SK-N-SH treated with all-trans-retinoic acid at 6 μM for 48 hours (cell line): ENCODE measurements around the gene PROX2.

Source experiments
- ATAC-seq: fragments of 200-7000 bp; cut with Tn5 transposase; 3 replicates; pipeline ENCODE4 v1.9.1; 2020; ENCODE audit warnings: mild to moderate bottlenecking, moderate library complexity
- ARNTL ChIP-seq: fragments of 450-650 bp; formaldehyde crosslinking; IDR thresholded peaks from 2 replicates; pipeline ENCODE4 v1.5.0; 2020; ENCODE audit warnings: low read depth, mild to moderate bottlenecking, moderate library complexity, borderline replicate concordance
- BACH2 ChIP-seq: fragments of 250-450 bp; sonication (Bioruptor Pico); IDR thresholded peaks from 2 replicates; pipeline ENCODE4 v1.9.0; 2021; ENCODE audit warnings: mild to moderate bottlenecking, borderline replicate concordance
- CSDC2 ChIP-seq: fragments of 250-450 bp; sonication (Bioruptor Pico); IDR thresholded peaks from 2 replicates; pipeline ENCODE4 v1.5.0; 2020; ENCODE audit warnings: mild to moderate bottlenecking, moderate library complexity
- ESRRG ChIP-seq: fragments of 250-450 bp; sonication (Bioruptor Pico); IDR thresholded peaks from 2 replicates; pipeline ENCODE4 v1.6.1; 2021; ENCODE audit warnings: mild to moderate bottlenecking
- GLIS3 ChIP-seq: fragments of 250-450 bp; sonication (Bioruptor Pico); IDR thresholded peaks from 2 replicates; pipeline ENCODE4 v1.5.0; 2020; ENCODE audit warnings: mild to moderate bottlenecking, moderate library complexity
- ISL1 ChIP-seq: fragments of 250-450 bp; sonication (Bioruptor Pico); IDR thresholded peaks from 2 replicates; pipeline ENCODE4 v2.1.2; 2022; ENCODE audit warnings: mild to moderate bottlenecking, moderate library complexity
- OSR1 ChIP-seq: fragments of 250-450 bp; sonication (Bioruptor Pico); IDR thresholded peaks from 2 replicates; pipeline ENCODE4 v1.8.0; 2022; ENCODE audit warnings: moderate library complexity, mild to moderate bottlenecking, inconsistent platforms
- RARB ChIP-seq: fragments of 250-450 bp; sonication (Bioruptor Pico); IDR thresholded peaks from 2 replicates; pipeline ENCODE4 v1.8.0; 2021; ENCODE audit warnings: mild to moderate bottlenecking, moderate library complexity
- SNAI2 ChIP-seq: fragments of 250-450 bp; sonication (Bioruptor Pico); IDR thresholded peaks from 2 replicates; pipeline ENCODE4 v1.5.0; 2020; ENCODE audit warnings: mild to moderate bottlenecking, moderate library complexity
- TCF4 ChIP-seq: fragments of 250-450 bp; sonication (Bioruptor Pico); IDR thresholded peaks from 2 replicates; pipeline ENCODE4 v1.8.0; 2021; ENCODE audit warnings: mild to moderate bottlenecking, moderate library complexity, borderline replicate concordance
- TOX ChIP-seq: fragments of 250-450 bp; sonication (Bioruptor Pico); IDR thresholded peaks from 2 replicates; pipeline ENCODE4 v1.8.0; 2021; ENCODE audit warnings: mild to moderate bottlenecking, moderate library complexity, borderline replicate concordance
- ZC3H10 ChIP-seq: fragments of 250-450 bp; sonication (Bioruptor Pico); IDR thresholded peaks from 2 replicates; pipeline ENCODE4 v1.5.1; 2021; ENCODE audit warnings: mild to moderate bottlenecking, moderate library complexity
- ZFP30 ChIP-seq: fragments of 450-650 bp; formaldehyde crosslinking; IDR thresholded peaks from 2 replicates; pipeline ENCODE4 v1.5.0; 2022; ENCODE audit warnings: mild to moderate bottlenecking, moderate library complexity
- ZNF565 ChIP-seq: fragments of 450-650 bp; formaldehyde crosslinking; conservative IDR thresholded peaks from 2 replicates; pipeline ENCODE4 v1.5.0; 2020; ENCODE audit warnings: low read depth, mild to moderate bottlenecking, moderate library complexity
- ZNF70 ChIP-seq: fragments of 450-650 bp; formaldehyde crosslinking; IDR thresholded peaks from 2 replicates; pipeline ENCODE4 v1.5.0; 2020; ENCODE audit warnings: mild to moderate bottlenecking, moderate library complexity
- ZNF8 ChIP-seq: fragments of 450-650 bp; formaldehyde crosslinking; IDR thresholded peaks from 2 replicates; pipeline ENCODE4 v1.5.0; 2020; ENCODE audit warnings: mild to moderate bottlenecking, moderate library complexity
- TF ChIP-seq, protein P1 (sequence below): fragments of 250-450 bp; sonication (Bioruptor Pico); IDR thresholded peaks from 2 replicates; pipeline ENCODE4 v1.8.0; 2021; ENCODE audit warnings: low read depth, mild to moderate bottlenecking, moderate library complexity, borderline replicate concordance
- TF ChIP-seq, protein P2 (sequence below): fragments of 250-450 bp; sonication (Bioruptor Pico); IDR thresholded peaks from 2 replicates; pipeline ENCODE4 v1.5.0; 2020; ENCODE audit warnings: mild to moderate bottlenecking, moderate library complexity
- TF ChIP-seq, protein P3 (sequence below): fragments of 250-450 bp; sonication (Bioruptor Pico); IDR thresholded peaks from 2 replicates; pipeline ENCODE4 v1.5.1; 2021; ENCODE audit warnings: mild to moderate bottlenecking, moderate library complexity
- TF ChIP-seq, protein P4 (sequence below): fragments of 250-450 bp; sonication (Bioruptor Pico); IDR thresholded peaks from 2 replicates; pipeline ENCODE4 v1.5.1; 2020; ENCODE audit warnings: low read depth, mild to moderate bottlenecking, moderate library complexity
- TF ChIP-seq, protein P5 (sequence below): fragments of 250-450 bp; sonication (Bioruptor Pico); IDR thresholded peaks from 2 replicates; pipeline ENCODE4 v1.8.0; 2020; ENCODE audit warnings: mild to moderate bottlenecking, moderate library complexity, borderline replicate concordance

PROX2 gene

DNA sequence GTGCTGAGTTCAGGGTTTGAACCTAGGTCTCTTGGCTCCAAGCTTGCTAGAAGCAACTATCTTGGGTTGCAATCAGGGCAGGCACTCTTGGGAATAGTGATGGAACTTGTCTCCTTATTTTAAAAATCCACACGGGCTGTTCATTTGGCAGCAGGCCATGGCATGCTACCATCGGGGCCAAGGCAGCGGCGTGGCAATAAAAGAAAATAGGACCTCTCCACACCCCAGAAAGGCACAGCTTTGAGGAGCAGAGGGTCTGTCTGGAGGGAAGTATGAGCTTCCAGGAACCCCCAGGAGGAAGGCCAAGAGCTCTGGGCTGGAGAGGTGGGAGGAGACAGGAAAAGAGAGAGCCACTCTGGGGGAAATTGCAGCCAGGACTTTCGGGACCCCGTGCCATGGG is 31.8 kb upstream of the PROX2 start:
- TF ChIP-seq, protein P1, sequence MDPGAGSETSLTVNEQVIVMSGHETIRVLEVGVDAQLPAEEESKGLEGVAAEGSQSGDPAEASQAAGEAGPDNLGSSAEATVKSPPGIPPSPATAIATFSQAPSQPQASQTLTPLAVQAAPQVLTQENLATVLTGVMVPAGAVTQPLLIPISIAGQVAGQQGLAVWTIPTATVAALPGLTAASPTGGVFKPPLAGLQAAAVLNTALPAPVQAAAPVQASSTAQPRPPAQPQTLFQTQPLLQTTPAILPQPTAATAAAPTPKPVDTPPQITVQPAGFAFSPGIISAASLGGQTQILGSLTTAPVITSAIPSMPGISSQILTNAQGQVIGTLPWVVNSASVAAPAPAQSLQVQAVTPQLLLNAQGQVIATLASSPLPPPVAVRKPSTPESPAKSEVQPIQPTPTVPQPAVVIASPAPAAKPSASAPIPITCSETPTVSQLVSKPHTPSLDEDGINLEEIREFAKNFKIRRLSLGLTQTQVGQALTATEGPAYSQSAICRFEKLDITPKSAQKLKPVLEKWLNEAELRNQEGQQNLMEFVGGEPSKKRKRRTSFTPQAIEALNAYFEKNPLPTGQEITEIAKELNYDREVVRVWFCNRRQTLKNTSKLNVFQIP (CRISPR knock-in tag) = no peak
- TF ChIP-seq ARNTL (no peak), ZNF8 (no peak), RARB (CRISPR knock-in tag) (no peak), TCF4 (CRISPR knock-in tag) (no peak), CSDC2 (no peak), ZNF70 (no peak), BACH2 (no peak), SNAI2 (CRISPR knock-in tag) (no peak), ZNF565 (CRISPR knock-in tag) (no peak), ESRRG (CRISPR knock-in tag) (no peak), ZFP30 (CRISPR knock-in tag) (no peak), ISL1 (CRISPR knock-in tag) (no peak), GLIS3 (CRISPR knock-in tag) (no peak), OSR1 (CRISPR knock-in tag) (no peak)
- TF ChIP-seq, protein P2, sequence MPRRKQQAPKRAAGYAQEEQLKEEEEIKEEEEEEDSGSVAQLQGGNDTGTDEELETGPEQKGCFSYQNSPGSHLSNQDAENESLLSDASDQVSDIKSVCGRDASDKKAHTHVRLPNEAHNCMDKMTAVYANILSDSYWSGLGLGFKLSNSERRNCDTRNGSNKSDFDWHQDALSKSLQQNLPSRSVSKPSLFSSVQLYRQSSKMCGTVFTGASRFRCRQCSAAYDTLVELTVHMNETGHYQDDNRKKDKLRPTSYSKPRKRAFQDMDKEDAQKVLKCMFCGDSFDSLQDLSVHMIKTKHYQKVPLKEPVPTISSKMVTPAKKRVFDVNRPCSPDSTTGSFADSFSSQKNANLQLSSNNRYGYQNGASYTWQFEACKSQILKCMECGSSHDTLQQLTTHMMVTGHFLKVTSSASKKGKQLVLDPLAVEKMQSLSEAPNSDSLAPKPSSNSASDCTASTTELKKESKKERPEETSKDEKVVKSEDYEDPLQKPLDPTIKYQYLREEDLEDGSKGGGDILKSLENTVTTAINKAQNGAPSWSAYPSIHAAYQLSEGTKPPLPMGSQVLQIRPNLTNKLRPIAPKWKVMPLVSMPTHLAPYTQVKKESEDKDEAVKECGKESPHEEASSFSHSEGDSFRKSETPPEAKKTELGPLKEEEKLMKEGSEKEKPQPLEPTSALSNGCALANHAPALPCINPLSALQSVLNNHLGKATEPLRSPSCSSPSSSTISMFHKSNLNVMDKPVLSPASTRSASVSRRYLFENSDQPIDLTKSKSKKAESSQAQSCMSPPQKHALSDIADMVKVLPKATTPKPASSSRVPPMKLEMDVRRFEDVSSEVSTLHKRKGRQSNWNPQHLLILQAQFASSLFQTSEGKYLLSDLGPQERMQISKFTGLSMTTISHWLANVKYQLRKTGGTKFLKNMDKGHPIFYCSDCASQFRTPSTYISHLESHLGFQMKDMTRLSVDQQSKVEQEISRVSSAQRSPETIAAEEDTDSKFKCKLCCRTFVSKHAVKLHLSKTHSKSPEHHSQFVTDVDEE (CRISPR knock-in tag) = no peak
- TF ChIP-seq, protein P3, sequence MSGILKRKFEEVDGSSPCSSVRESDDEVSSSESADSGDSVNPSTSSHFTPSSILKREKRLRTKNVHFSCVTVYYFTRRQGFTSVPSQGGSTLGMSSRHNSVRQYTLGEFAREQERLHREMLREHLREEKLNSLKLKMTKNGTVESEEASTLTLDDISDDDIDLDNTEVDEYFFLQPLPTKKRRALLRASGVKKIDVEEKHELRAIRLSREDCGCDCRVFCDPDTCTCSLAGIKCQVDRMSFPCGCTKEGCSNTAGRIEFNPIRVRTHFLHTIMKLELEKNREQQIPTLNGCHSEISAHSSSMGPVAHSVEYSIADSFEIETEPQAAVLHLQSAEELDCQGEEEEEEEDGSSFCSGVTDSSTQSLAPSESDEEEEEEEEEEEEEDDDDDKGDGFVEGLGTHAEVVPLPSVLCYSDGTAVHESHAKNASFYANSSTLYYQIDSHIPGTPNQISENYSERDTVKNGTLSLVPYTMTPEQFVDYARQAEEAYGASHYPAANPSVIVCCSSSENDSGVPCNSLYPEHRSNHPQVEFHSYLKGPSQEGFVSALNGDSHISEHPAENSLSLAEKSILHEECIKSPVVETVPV = no peak
- TF ChIP-seq, protein P4, sequence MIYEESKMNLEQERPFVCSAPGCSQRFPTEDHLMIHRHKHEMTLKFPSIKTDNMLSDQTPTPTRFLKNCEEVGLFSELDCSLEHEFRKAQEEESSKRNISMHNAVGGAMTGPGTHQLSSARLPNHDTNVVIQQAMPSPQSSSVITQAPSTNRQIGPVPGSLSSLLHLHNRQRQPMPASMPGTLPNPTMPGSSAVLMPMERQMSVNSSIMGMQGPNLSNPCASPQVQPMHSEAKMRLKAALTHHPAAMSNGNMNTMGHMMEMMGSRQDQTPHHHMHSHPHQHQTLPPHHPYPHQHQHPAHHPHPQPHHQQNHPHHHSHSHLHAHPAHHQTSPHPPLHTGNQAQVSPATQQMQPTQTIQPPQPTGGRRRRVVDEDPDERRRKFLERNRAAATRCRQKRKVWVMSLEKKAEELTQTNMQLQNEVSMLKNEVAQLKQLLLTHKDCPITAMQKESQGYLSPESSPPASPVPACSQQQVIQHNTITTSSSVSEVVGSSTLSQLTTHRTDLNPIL (CRISPR knock-in tag) = no peak
- TF ChIP-seq, protein P5, sequence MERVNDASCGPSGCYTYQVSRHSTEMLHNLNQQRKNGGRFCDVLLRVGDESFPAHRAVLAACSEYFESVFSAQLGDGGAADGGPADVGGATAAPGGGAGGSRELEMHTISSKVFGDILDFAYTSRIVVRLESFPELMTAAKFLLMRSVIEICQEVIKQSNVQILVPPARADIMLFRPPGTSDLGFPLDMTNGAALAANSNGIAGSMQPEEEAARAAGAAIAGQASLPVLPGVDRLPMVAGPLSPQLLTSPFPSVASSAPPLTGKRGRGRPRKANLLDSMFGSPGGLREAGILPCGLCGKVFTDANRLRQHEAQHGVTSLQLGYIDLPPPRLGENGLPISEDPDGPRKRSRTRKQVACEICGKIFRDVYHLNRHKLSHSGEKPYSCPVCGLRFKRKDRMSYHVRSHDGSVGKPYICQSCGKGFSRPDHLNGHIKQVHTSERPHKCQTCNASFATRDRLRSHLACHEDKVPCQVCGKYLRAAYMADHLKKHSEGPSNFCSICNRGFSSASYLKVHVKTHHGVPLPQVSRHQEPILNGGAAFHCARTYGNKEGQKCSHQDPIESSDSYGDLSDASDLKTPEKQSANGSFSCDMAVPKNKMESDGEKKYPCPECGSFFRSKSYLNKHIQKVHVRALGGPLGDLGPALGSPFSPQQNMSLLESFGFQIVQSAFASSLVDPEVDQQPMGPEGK = no peak
- TF ChIP-seq, all 23 proteins: peak for 0
- ATAC-seq = no peak

DNA sequence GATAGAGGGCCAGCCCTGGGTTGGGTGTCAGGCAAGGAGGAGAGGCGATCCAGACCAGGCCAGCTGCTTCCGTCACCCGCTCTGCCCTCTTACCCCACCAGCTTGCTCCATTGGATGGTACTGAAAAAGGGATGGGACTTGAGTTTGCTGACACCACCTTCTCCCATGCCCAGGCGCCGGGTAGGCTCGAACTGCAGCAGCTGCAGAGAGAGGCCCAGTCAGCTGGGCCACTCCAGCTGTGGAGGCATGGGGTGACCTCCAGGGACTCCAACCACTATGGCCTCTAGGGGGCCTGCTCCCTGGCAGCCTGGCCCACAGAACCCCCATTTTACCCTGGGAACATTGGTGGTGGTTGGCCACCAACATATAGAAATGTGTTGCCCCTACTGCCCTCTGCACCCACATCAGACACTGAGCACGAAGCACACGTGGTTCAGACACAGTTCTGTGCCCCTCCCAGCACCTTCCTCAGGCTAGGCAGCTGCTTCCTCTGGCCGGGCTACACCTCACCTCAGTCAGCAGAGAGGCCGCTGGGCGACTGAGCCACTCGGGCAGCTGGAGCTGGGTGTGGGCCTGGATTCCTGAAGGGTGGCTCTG is 31.1 kb upstream of the PROX2 start:
- 0 out of 3 replicates have a peak, but pooled peaks have one; percentile 9 for ATAC-seq
- TF ChIP-seq TOX (no peak), ZNF70 (no peak), ZC3H10 (no peak), GLIS3 (CRISPR knock-in tag) (no peak), OSR1 (CRISPR knock-in tag) (no peak), BACH2 (no peak), ZFP30 (CRISPR knock-in tag) (no peak)
- TF ChIP-seq, protein P3 = no peak
